GM12875 (cell line): ENCODE measurements around the gene BEGAIN.

Experiments
- H3K4me3 ChIP-seq: one replicate; pipeline ENCODE4 v1.5.1; 2011; ENCODE audit warnings: low read depth, low read length, control low read depth
- CTCF ChIP-seq: IDR thresholded peaks from 2 replicates; pipeline ENCODE4 v1.5.1; 2011; ENCODE audit warnings: low read depth, mild to moderate bottlenecking, control low read depth, inconsistent platforms, low read length, moderate library complexity, borderline replicate concordance; ENCODE audit not compliant: insufficient read depth

BEGAIN gene

GRCh38 chr14:100566586-100566985 is 20.6 kb downstream of the BEGAIN start:
- H3K4me3 ChIP-seq: no peak overlapping the region
- TF ChIP-seq CTCF: no peak

DNA sequence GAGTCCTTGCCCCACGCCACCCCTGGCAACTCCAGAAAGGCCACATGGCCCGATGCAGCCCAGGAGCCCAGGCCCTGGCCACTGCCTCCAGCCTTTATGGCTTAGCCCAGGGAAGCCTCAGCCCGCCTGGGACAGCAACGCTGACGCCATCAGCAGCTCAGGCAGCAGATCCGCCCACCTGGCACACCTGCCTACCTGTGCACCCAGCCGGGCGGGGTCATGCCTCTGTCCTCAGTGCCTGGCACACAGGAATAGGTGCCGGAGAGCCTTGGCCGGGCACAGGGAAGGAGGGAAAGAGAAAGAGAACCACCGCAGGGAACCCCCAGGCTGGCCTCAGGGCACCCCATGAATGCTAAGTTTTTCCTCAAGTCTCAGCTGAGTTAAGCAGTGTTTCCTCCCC is 21.1 kb downstream of the BEGAIN start:
- TF ChIP-seq CTCF: no peak
- H3K4me3 ChIP-seq: no peak overlapping the region

DNA sequence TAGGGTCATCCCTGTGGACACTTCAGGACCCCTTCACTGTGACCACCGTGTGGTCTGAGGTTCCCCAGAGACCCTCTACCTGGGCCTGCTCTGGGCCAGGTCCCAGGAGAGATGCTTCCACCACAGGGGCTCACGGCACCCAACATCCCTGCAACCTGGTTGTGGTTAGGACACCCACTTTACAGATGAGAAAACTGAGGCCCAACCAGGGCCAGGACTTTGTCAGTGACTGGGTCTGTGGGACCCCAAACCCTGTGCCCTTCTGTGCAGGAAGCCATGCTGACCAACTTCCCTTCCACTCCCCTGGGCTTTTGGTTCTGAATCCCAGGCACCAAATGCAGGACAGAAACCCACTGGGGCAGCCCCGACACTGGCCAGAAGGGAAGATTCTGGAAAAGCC is 21.6 kb downstream of the BEGAIN start:
- no peak overlapping the region for H3K4me3 ChIP-seq
- no peak for TF ChIP-seq CTCF

DNA sequence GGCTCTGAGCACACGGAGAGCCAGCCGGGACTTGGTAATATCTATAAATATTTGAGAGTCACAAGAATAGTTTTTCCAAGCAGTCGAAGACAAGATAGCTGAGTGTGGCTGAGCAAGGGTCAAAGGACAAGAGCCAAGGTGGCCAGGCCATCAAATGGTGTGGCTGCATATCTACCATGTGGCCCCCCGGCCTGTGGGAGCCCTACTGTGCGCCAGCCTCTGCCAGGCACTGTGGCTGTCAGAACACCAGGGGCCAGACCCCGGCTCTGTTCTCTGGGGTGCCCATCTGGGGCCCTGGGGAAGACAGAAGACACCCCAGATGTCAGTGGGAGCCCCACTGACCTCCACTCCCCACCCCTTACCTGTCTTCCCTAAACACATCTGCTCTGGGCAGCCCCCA is 22.7 kb downstream of the BEGAIN start:
- no peak for TF ChIP-seq CTCF
- H3K4me3 ChIP-seq: no peak overlapping the region

DNA sequence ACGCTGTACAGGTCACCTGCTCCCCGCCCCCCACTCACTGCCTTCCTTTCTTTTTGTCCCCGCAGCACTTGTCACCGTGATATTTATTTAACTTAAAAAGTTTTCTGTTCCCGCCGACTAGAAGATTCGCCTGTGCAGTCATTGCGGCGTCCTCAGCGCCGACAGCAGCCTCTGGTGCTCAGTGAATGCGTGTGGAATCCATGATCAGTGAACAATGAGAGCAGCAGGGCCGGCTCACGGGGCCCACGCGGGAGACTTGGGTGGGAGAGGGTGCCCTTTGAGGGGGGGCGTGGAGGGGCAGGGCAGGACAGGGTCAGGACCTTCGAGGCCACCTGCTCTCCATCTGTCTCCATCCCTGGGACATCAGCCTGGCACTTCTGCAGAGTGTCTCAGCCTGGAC is 24.5 kb downstream of the BEGAIN start:
- no peak for TF ChIP-seq CTCF
- H3K4me3 ChIP-seq: no peak overlapping the region

- H3K4me3 ChIP-seq: no peak overlapping the region
- no peak for TF ChIP-seq CTCF
Observed at GRCh38 chr14:100561005-100561404, 26.2 kb downstream of the BEGAIN start.

DNA sequence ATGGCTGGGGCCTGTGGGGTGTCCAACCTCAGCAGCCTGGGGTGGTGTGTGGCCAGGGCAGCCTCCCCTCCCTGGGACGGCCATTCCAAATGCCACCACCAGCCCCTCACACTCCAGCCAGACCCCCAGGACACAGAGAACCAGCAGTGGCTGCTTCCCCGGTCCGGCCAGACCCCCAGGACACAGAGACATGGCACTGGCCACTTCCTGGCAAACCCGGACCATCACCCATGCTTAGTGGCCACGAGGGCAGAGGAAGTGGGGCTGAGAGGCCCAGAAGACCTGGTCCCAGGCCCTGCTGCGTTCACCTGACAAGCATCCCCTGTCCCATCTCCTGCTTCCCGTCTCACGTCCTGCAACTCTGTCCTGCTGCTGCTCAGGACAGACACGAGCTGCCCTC is 26.7 kb downstream of the BEGAIN start:
- H3K4me3 ChIP-seq: no peak overlapping the region
- no peak for TF ChIP-seq CTCF
